GM12878 (cell line): ENCODE measurements around the gene ELMO3. TPM values are rescaled to one million over a fixed set of nuclear protein-coding genes. Genes with fewer than 3 reads are reported as not detected.

Experiments used
- ATAC-seq: fragments of 200-7000 bp; cut with Tn5 transposase; 3 replicates; pipeline ENCODE4 v1.9.1; 2020; ENCODE audit warnings: mild to moderate bottlenecking, moderate library complexity
- BruUV-seq: library from RNA; stranded (reverse); fragments of 400-500 nt; replicated peaks from 2 replicates; lab custom pipeline; 2021; lab: Mats Ljungman, UMichigan
- CTCF ChIA-PET: fragments of 300-600 bp; sonication (Branson Sonifier 250); formaldehyde crosslinking; extraction: SDS; loops from one replicate; lab custom pipeline; 2021; ENCODE audit warnings: inconsistent platforms; lab: Yijun Ruan, JAX
- POLR2A ChIA-PET: fragments of 350-600 bp; formaldehyde crosslinking; extraction: SDS; loops from one replicate; lab custom pipeline; 2021; ENCODE audit warnings: inconsistent platforms; lab: Charles Lee
- RAD21 ChIA-PET: fragments of 300-600 bp; sonication (Branson Sonifier 250); formaldehyde crosslinking; loops from one replicate; lab custom pipeline; 2023; ENCODE audit warnings: antibody characterized with exemption; ENCODE audit not compliant: unreplicated experiment; lab: Charles Lee
- SMC1A ChIA-PET: fragments of 300-600 bp; sonication (Branson Sonifier 250); formaldehyde crosslinking; loops from one replicate; lab custom pipeline; 2023; ENCODE audit not compliant: unreplicated experiment, uncharacterized antibody; lab: Charles Lee
- DNase-seq: peaks from one replicate; pipeline ENCODE4 v3.0.0-alpha.2; 2011; ENCODE audit warnings: low read depth, low spot score
- FAIRE-seq: peaks from 3 replicates; lab custom pipeline; 2011; peaks lifted over from hg19 to GRCh38; lab: Jason Lieb, UNC
- H2AFZ ChIP-seq: 2 replicates; pipeline ENCODE4 v1.6.0; 2011; ENCODE audit warnings: low read depth, low read length, control low read depth; ENCODE audit not compliant: control insufficient read depth
- H3K27ac ChIP-seq: 2 replicates; pipeline ENCODE4 v1.5.1; 2011; ENCODE audit warnings: control low read depth; ENCODE audit not compliant: control insufficient read depth, insufficient read depth
- H3K27me3 ChIP-seq, 2 experiments: replicated peaks in 1 of 2; 2 replicates each; pipeline versions ENCODE4 v1.6.0 to v1.6.1; 2011; ENCODE audit warnings: low read length in 1 of 2; ENCODE audit not compliant: control insufficient read depth in 2 of 2, insufficient read depth in 2 of 2
- H3K36me3 ChIP-seq, 2 experiments: 2 replicates each; pipeline ENCODE4 v1.5.1; 2011; ENCODE audit warnings: low read length in 1 of 2; ENCODE audit not compliant: control insufficient read depth in 2 of 2, insufficient read depth in 2 of 2
- H3K4me1 ChIP-seq: 2 replicates; pipeline ENCODE4 v1.6.1; 2011; ENCODE audit warnings: mild to moderate bottlenecking, low read length, moderate library complexity, mixed read lengths; ENCODE audit not compliant: control insufficient read depth, insufficient read depth
- H3K4me2 ChIP-seq: 2 replicates; pipeline ENCODE4 v1.6.0; 2011; ENCODE audit warnings: control low read depth; ENCODE audit not compliant: control insufficient read depth, insufficient read depth
- H3K4me3 ChIP-seq: fragments of 200-600 bp; sonication (generic); 2 replicates; pipeline ENCODE4 v1.5.1; 2016
- H3K79me2 ChIP-seq: 2 replicates; pipeline ENCODE4 v1.6.0; 2011; ENCODE audit warnings: low read length; ENCODE audit not compliant: control insufficient read depth, insufficient read depth
- H3K9ac ChIP-seq: 2 replicates; pipeline ENCODE4 v1.8.0; 2011; ENCODE audit warnings: low read length, control low read depth, mixed read lengths; ENCODE audit not compliant: control insufficient read depth, insufficient read depth
- H3K9me3 ChIP-seq: replicated peaks from 3 replicates; pipeline ENCODE4 v1.5.1; 2011; ENCODE audit warnings: mild to moderate bottlenecking, low read length; ENCODE audit not compliant: control insufficient read depth, insufficient read depth
- H4K20me1 ChIP-seq: 2 replicates; pipeline ENCODE4 v1.6.0; 2011; ENCODE audit not compliant: control insufficient read depth, insufficient read depth
- BCLAF1 ChIP-seq: fragments of 450-650 bp; IDR thresholded peaks from 2 replicates; pipeline ENCODE4 v1.6.1; 2017; ENCODE audit warnings: antibody characterized with exemption, mild to moderate bottlenecking, moderate library complexity
- E4F1 ChIP-seq: fragments of 450-650 bp; IDR thresholded peaks from 2 replicates; pipeline ENCODE4 v1.6.1; 2018; ENCODE audit warnings: borderline replicate concordance, mild to moderate bottlenecking; ENCODE audit not compliant: partially characterized antibody
- EP300 ChIP-seq, 2 experiments: fragments of 150-350 bp in 1 of 2; IDR thresholded peaks; 2 replicates each; pipeline ENCODE4 v1.6.1; 2011 to 2012; ENCODE audit warnings: low read depth in 2 of 2, low read length in 2 of 2, borderline replicate concordance in 1 of 2, improper control_type of control experiment in 1 of 2, inconsistent platforms in 1 of 2; ENCODE audit not compliant: control insufficient read depth in 1 of 2
- PML ChIP-seq: IDR thresholded peaks from 2 replicates; pipeline ENCODE4 v1.6.1; 2012; ENCODE audit warnings: low read length, inconsistent platforms
- ZBTB40 ChIP-seq: fragments of 450-650 bp; IDR thresholded peaks from 2 replicates; pipeline ENCODE4 v1.6.1; 2016; ENCODE audit warnings: mild to moderate bottlenecking, moderate library complexity, borderline replicate concordance
- ZNF687 ChIP-seq: fragments of 450-650 bp; IDR thresholded peaks from 2 replicates; pipeline ENCODE4 v1.6.1; 2017; ENCODE audit warnings: mild to moderate bottlenecking, moderate library complexity
- WGBS: methylation state at CpG from one replicate; pipeline ENCODE4 v1.1.6; 2016; ENCODE audit warnings: low lambda C conversion rate; ENCODE audit not compliant: insufficient replicate concordance, insufficient coverage; ENCODE audit errors: missing lambda C conversion rate; 5-methylcytosine and 5-hydroxymethylcytosine counted together
- in situ Hi-C: fragments of 300-500 bp; cut with MboI; formaldehyde crosslinking; loops from 9 replicates; pipeline ENCODE4 v1.14.3; 2018; ENCODE audit warnings: mixed read lengths
- intact Hi-C: fragments of 100-400 bp; cut with micrococcal nuclease; formaldehyde crosslinking; loops from one replicate; pipeline ENCODE4 v1.14.2; 2022; ENCODE audit not compliant: unreplicated experiment
- polyA plus RNA-seq, 11 experiments: library from polyadenylated mRNA; depleted of rRNA in 4 of 11; unstranded in 6 of 11; stranded (reverse) in 5 of 11; fragments of >200 nt; fragmentation: Nextera tagmentation in 4 of 11; fragmentation: Illumina TruSeq in 1 of 11; extraction: Ambion mirVana in 4 of 11; extraction: Trizol in 1 of 11; gene quantifications; 1 replicate in 1 of 11; 2 replicates in 10 of 11; pipeline versions ENCODE4 v1.2.1 to v1.2.3, GENCODE V29; 2011 to 2016; ENCODE audit warnings: inconsistent platforms in 2 of 11, missing spikeins in 2 of 11, low read depth in 1 of 11
- total RNA-seq, 4 experiments: library from RNA; depleted of rRNA in 3 of 4; stranded (reverse); fragments of >200 nt in 3 of 4; fragmentation: Illumina TruSeq in 1 of 4; extraction: Trizol in 1 of 4; gene quantifications; 2 replicates each; pipeline versions ENCODE4 v1.2.1 to v1.2.3, GENCODE V29; 2013 to 2021

Gene ELMO3
- total and polyA plus RNA-seq, 10 of the 15 experiments (the other 5 are each of a cell fraction or from before 2014, with no cell fraction given) = 0.05 to 4.7 (median 0.96) TPM; not detected in 1

- Histone ChIP-seq H3K9me3 (no peaks in the 10 kb centered on the region), H3K36me3 (peaks cover 13 to 40% of the 10 kb centered on the region in 2 experiments; a peak in 3 of 4 replicates), H3K27me3 (no peaks in the 10 kb centered on the region), H2AFZ (no peak overlapping the region), H3K4me2 (no peak overlapping the region), H3K4me3 (no peak overlapping the region), H3K27ac (no peak overlapping the region), H3K9ac (no peak overlapping the region), H3K4me1 (no peaks in the 10 kb centered on the region), H3K79me2 (no peaks in the 10 kb centered on the region), H4K20me1 (no peaks in the 10 kb centered on the region)
- ChIA-PET RAD21 (interaction anchor here (1.0 kb wide), 1 partner anchor 8 kb away, joined by 3 read pairs; no protein-coding TSS in a partner anchor), CTCF (no interaction called here), POLR2A (interaction anchor here (1.2 kb wide), 1 partner anchor 8 kb away, joined by 5 read pairs; no protein-coding TSS in a partner anchor), SMC1A (no interaction called here)
- in situ Hi-C loops (no loop called here), intact Hi-C loops (no loop called here)
- no peak for ATAC-seq
- DNase-seq = no peak
- FAIRE-seq = no peak
- WGBS = 89% methylated on average over 40 of the region's 40 CpGs
- no TSS peak for BruUV-seq
- TF ChIP-seq EP300 (IDR thresholded peaks at IDR 0.05; ENCODE audit: borderline replicate concordance in 1 of 2, control insufficient read depth in 1 of 2, low read depth in 2 of 2, low read length in 2 of 2) = no peak
- TF ChIP-seq E4F1 = no peak
- TF ChIP-seq ZBTB40 = no peak
- TF ChIP-seq PML = no peak
- no peak for TF ChIP-seq BCLAF1
- TF ChIP-seq ZNF687 = no peak
Measured at GRCh38 chr16:67201411-67202345, 2.7 kb downstream of the ELMO3 start.
